Measurements from ENCODE around the gene SLC36A3. TPM values are rescaled to one million over a fixed set of nuclear protein-coding genes. Genes with fewer than 3 reads are reported as not detected.

SLC36A3 gene
- total RNA-seq, 1 experiment from 2014 or later, result not detected

DNA sequence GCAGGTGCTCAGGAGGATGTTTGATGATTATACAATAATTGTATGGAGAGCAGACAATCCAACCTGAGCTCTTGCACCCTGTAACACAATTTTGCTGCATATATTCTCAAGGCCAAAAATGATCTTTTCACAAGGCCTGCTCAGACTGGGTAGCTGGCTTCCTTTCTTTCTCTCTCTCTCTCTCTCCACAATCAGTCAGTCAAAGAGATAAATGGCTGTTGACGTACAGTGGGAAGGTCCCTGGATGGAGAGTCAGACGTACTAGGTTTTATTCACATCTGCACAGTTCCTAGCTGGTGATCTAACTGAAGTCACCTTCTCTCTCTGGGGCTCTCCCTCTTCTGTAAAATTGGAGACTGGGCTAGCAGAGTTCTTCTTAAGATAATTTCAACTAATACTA lies 24.0 kb upstream of the SLC36A3 start:
- TF ChIP-seq CREM (CRISPR knock-in tag; IDR thresholded peaks at IDR 0.05), result no peak
- TF ChIP-seq, protein P1, sequence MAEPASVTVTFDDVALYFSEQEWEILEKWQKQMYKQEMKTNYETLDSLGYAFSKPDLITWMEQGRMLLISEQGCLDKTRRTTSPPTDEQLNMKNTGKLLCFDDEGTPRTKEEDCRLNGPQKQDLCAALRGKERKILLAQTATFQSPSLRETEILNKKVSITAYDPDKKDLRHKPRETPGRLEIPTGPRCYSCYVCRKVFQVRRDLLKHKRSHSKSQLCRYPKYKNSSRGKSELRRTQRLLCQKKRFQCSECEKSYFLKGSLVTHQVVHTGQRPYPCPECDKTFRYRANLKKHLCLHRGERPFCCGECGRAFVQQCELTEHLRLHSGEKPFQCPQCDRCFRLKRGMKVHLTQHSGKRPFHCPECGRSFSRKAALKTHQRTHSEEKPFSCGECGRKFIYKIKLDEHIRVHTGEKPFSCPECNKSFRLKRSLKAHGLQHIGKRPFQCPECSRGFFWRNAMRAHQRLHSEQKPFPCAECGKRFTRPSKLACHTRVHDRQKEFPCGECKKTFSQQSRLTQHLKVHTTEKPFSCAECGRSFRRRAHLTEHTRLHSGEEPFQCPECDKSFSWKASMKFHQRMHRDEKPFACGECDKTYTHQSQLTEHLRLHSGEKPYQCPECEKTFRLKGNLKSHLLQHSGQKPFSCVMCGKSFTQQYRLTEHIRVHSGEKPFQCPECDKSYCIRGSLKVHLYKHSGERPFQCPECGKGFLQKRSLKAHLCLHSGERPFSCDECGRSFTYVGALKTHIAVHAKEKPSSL (CRISPR knock-in tag; conservative IDR thresholded peaks at IDR 0.05), result no peak
- POLR2A ChIA-PET, result no interaction called here
- peaks cover 12% of the 10 kb centered on the region for H3K4me1 Mint-ChIP-seq
- no peak overlapping the region for H3K27ac Mint-ChIP-seq
- CTCF ChIA-PET, result no interaction called here
- H3K9me3 Mint-ChIP-seq, result peaks cover 6% of the 10 kb centered on the region; the same call in 1 of the 2 replicates
- no peaks in the 10 kb centered on the region for H3K27me3 Mint-ChIP-seq (ENCODE audit: low read depth)
- DNase-seq (ENCODE audit: low spot score) (no peak), ATAC-seq (no peak)
- H3K36me3 Mint-ChIP-seq, result no peaks in the 10 kb centered on the region
- H3K4me3 Mint-ChIP-seq, result no peak overlapping the region

- ChIA-PET POLR2A (interaction anchor here (0.6 kb wide), 1 partner anchor 363 kb away, joined by 4 read pairs; no protein-coding TSS in a partner anchor), CTCF (interaction anchor here (1.0 to 1.6 kb wide), 3 partner anchors 10 to 137 kb away, joined by 3 to 7 read pairs (median 5); no protein-coding TSS in a partner anchor)
- no peaks in the 10 kb centered on the region for H3K36me3 Mint-ChIP-seq
- TF ChIP-seq, protein P2, sequence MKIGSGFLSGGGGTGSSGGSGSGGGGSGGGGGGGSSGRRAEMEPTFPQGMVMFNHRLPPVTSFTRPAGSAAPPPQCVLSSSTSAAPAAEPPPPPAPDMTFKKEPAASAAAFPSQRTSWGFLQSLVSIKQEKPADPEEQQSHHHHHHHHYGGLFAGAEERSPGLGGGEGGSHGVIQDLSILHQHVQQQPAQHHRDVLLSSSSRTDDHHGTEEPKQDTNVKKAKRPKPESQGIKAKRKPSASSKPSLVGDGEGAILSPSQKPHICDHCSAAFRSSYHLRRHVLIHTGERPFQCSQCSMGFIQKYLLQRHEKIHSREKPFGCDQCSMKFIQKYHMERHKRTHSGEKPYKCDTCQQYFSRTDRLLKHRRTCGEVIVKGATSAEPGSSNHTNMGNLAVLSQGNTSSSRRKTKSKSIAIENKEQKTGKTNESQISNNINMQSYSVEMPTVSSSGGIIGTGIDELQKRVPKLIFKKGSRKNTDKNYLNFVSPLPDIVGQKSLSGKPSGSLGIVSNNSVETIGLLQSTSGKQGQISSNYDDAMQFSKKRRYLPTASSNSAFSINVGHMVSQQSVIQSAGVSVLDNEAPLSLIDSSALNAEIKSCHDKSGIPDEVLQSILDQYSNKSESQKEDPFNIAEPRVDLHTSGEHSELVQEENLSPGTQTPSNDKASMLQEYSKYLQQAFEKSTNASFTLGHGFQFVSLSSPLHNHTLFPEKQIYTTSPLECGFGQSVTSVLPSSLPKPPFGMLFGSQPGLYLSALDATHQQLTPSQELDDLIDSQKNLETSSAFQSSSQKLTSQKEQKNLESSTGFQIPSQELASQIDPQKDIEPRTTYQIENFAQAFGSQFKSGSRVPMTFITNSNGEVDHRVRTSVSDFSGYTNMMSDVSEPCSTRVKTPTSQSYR (CRISPR knock-in tag; IDR thresholded peaks at IDR 0.05), result no peak
- TF ChIP-seq RORB (CRISPR knock-in tag; IDR thresholded peaks at IDR 0.05) (no peak), NR1H2 (CRISPR knock-in tag; IDR thresholded peaks at IDR 0.05) (no peak), ZBTB43 (CRISPR knock-in tag; IDR thresholded peaks at IDR 0.05) (no peak), NR2C2 (CRISPR knock-in tag; IDR thresholded peaks at IDR 0.05) (no peak), ETV6 (CRISPR knock-in tag; IDR thresholded peaks at IDR 0.05) (no peak), ZNF138 (CRISPR knock-in tag; conservative IDR thresholded peaks at IDR 0.05) (no peak), KAT7 (CRISPR knock-in tag; IDR thresholded peaks at IDR 0.05; ENCODE audit: borderline replicate concordance) (no peak), AR (CRISPR knock-in tag; IDR thresholded peaks at IDR 0.05) (no peak), SOX15 (CRISPR knock-in tag; IDR thresholded peaks at IDR 0.05) (no peak), ZNF416 (CRISPR knock-in tag; IDR thresholded peaks at IDR 0.05) (no peak), HMGXB4 (CRISPR knock-in tag; IDR thresholded peaks at IDR 0.05) (no peak)
- TF ChIP-seq, protein P3, sequence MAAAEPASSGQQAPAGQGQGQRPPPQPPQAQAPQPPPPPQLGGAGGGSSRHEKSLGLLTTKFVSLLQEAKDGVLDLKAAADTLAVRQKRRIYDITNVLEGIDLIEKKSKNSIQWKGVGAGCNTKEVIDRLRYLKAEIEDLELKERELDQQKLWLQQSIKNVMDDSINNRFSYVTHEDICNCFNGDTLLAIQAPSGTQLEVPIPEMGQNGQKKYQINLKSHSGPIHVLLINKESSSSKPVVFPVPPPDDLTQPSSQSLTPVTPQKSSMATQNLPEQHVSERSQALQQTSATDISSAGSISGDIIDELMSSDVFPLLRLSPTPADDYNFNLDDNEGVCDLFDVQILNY (CRISPR knock-in tag; IDR thresholded peaks at IDR 0.05), result no peak
- TF ChIP-seq, protein P1 (CRISPR knock-in tag; conservative IDR thresholded peaks at IDR 0.05), result no peak
- TF ChIP-seq, protein P4, sequence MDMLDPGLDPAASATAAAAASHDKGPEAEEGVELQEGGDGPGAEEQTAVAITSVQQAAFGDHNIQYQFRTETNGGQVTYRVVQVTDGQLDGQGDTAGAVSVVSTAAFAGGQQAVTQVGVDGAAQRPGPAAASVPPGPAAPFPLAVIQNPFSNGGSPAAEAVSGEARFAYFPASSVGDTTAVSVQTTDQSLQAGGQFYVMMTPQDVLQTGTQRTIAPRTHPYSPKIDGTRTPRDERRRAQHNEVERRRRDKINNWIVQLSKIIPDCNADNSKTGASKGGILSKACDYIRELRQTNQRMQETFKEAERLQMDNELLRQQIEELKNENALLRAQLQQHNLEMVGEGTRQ (CRISPR knock-in tag; IDR thresholded peaks at IDR 0.05), result no peak
- TF ChIP-seq, protein P5, sequence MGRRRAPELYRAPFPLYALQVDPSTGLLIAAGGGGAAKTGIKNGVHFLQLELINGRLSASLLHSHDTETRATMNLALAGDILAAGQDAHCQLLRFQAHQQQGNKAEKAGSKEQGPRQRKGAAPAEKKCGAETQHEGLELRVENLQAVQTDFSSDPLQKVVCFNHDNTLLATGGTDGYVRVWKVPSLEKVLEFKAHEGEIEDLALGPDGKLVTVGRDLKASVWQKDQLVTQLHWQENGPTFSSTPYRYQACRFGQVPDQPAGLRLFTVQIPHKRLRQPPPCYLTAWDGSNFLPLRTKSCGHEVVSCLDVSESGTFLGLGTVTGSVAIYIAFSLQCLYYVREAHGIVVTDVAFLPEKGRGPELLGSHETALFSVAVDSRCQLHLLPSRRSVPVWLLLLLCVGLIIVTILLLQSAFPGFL (CRISPR knock-in tag; IDR thresholded peaks at IDR 0.05; ENCODE audit: borderline replicate concordance), result no peak
- H3K4me1 Mint-ChIP-seq, result peaks cover 16% of the 10 kb centered on the region
- peaks cover 6% of the 10 kb centered on the region; the same call in 1 of the 2 replicates for H3K9me3 Mint-ChIP-seq
- H3K4me3 Mint-ChIP-seq, result no peak overlapping the region
- no peak for ATAC-seq
- no peak for DNase-seq (ENCODE audit: low spot score)
- no peak overlapping the region for H3K27ac Mint-ChIP-seq
- no peaks in the 10 kb centered on the region for H3K27me3 Mint-ChIP-seq (ENCODE audit: low read depth)
These were observed 22.7 kb upstream of the SLC36A3 start for GRCh38 chr5:151326266-151326665.

All from WTC11 (cell line).